ENCODE measurements around the gene PLEKHB2. TPM values are rescaled to one million over a fixed set of nuclear protein-coding genes. Genes with fewer than 3 reads are reported as not detected.
"Not testable (repeated sequence)": the region's sequence is repeated elsewhere in the genome, so short reads cannot be mapped to it uniquely, and the experiment has no call there.

The PLEKHB2 gene
- total RNA-seq, 3 donors from 2014 or later = 55.6 to 61.1 (median 57.7) TPM

DNA sequence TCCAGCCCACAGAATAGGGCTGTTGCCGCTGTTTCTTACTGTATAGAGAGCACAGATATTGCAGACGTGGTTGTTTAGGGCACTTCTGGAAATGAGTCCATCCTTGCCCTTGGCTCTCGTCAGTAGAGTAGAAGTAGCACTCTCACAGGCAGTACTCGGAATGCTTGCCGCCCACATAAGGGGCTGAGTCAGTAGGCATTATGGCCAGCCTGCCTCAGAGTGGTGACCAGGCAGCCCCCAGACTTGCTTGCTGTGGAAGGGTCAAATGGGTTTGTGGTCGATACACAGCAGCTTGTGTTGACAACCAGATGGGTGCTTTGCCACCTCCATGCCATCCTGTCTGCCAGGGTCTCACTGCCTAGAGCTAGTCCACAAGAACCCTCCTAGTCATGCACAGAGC, 38.7 kb downstream of the PLEKHB2 start:
- Mint-ChIP-seq H3K4me1 (ENCODE audit: low read depth) (peaks cover 10% of the 10 kb centered on the region), H3K27me3 (ENCODE audit: low read depth) (no peaks in the 10 kb centered on the region), H3K9me3 (no peaks in the 10 kb centered on the region), H3K36me3 (ENCODE audit: insufficient read depth) (peaks cover 36% of the 10 kb centered on the region), H3K4me3 (no peak overlapping the region)
- DNase-seq = no peak
- no peak for ATAC-seq

DNA sequence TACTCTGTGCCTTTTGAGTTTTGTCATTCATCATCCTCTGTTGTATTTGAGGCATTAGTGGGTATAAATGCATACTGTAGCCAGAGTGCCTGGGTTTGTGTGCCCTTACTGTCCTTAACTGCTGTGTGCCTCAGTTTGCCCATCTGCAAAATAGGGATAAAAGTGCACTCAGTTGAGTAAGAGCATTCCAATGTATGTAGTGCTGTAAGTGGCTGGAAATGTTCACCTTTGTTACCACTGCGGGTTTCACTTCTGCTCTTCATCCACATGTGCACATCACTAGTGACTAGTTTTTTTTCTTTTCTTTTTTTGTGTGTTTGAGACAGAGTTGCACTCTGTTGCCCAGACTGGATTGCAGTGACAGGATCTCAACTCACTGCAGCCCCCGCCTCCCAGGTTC, 39.9 kb downstream of the PLEKHB2 start:
- no peak for ATAC-seq

DNA sequence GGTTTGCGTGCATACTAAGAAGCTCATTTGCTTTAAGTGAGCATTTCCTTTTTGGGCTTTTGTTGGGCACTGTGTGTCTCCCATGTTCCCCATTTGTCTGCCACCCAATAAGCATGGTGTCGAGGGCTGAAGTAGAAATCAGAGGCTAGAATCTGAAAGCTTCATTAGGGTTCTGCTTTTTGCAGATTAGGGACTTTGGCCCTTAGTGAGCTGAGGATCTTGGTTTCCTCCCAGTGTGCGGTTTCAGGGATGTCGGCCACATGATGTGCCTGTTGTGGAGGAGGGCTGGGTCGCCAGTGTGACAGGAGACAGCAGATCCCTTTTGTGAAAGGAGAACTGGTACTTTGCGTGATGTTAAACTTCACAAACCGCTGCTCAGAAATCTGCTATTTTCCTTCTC, 41.1 kb downstream of the PLEKHB2 start:
- H3K9me3 Mint-ChIP-seq = no peaks in the 10 kb centered on the region
- peaks cover 20% of the 10 kb centered on the region for H3K36me3 Mint-ChIP-seq (ENCODE audit: insufficient read depth)
- DNase-seq (no peak), ATAC-seq (no peak)
- H3K27me3 Mint-ChIP-seq (ENCODE audit: low read depth) = no peaks in the 10 kb centered on the region
- H3K4me1 Mint-ChIP-seq (ENCODE audit: low read depth) = peaks cover 4% of the 10 kb centered on the region
- no peak overlapping the region for H3K4me3 Mint-ChIP-seq

More for the DNA sequence above, 39.9 kb downstream of the PLEKHB2 start:
- Mint-ChIP-seq H3K4me1 (ENCODE audit: low read depth) (peaks cover 7% of the 10 kb centered on the region), H3K36me3 (ENCODE audit: insufficient read depth) (peaks cover 28% of the 10 kb centered on the region), H3K27me3 (ENCODE audit: low read depth) (no peaks in the 10 kb centered on the region), H3K4me3 (no peak overlapping the region), H3K9me3 (no peaks in the 10 kb centered on the region)
- DNase-seq = no peak

DNA sequence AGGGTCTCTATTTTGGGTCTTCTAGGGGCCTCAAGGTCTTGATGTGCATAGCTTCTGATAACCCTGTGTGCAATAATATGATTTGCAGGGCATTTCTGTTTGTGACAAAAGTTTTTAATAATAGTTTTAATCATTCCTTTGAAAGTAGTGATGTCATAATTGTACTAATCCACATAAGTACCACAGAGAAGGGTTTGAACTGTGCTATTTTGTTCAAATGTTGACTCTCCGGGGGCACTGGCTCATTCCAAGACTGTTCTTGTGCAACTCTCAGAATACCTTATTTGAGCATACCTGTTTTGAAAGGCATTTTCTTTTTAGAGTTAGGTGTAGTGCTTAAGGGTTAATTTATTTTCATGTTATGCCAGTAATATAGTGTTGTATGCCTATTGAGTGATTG, 41.6 kb downstream of the PLEKHB2 start:
- Mint-ChIP-seq H3K4me3 (no peak overlapping the region), H3K4me1 (ENCODE audit: low read depth) (peaks cover 4% of the 10 kb centered on the region), H3K27me3 (ENCODE audit: low read depth) (no peaks in the 10 kb centered on the region), H3K36me3 (ENCODE audit: insufficient read depth) (peaks cover 20% of the 10 kb centered on the region), H3K9me3 (no peaks in the 10 kb centered on the region)
- ATAC-seq (no peak), DNase-seq (no peak)

- no peak overlapping the region for H3K4me3 Mint-ChIP-seq
- peaks cover 13% of the 10 kb centered on the region for H3K36me3 Mint-ChIP-seq (ENCODE audit: insufficient read depth)
- no peak for DNase-seq
Measured at GRCh38 chr2:131148426-131148825, 43.3 kb downstream of the PLEKHB2 start.

GRCh38 chr2:131150109-131150508, 45.0 kb downstream of the PLEKHB2 start:
- DNase-seq; H3K9me3 Mint-ChIP-seq; ATAC-seq; H3K36me3 Mint-ChIP-seq (ENCODE audit: insufficient read depth); H3K4me3 Mint-ChIP-seq; H3K4me1 Mint-ChIP-seq (ENCODE audit: low read depth); H3K27me3 Mint-ChIP-seq (ENCODE audit: low read depth): not testable (repeated sequence)

More at GRCh38 chr2:131148426-131148825, 43.3 kb downstream of the PLEKHB2 start:
- ATAC-seq = no peak
- Mint-ChIP-seq H3K9me3 (no peaks in the 10 kb centered on the region), H3K27me3 (ENCODE audit: low read depth) (no peaks in the 10 kb centered on the region), H3K4me1 (ENCODE audit: low read depth) (no peaks in the 10 kb centered on the region)

GRCh38 chr2:131151398-131151797, 46.3 kb downstream of the PLEKHB2 start:
- DNase-seq (no peak), ATAC-seq (no peak)
- H3K4me1 Mint-ChIP-seq (ENCODE audit: low read depth) = peaks cover 17% of the 10 kb centered on the region
- no peaks in the 10 kb centered on the region for H3K27me3 Mint-ChIP-seq (ENCODE audit: low read depth)
- peaks cover 9% of the 10 kb centered on the region for H3K36me3 Mint-ChIP-seq (ENCODE audit: insufficient read depth)
- no peak overlapping the region for H3K4me3 Mint-ChIP-seq
- H3K9me3 Mint-ChIP-seq = no peaks in the 10 kb centered on the region

GRCh38 chr2:131152074-131152473, 46.9 kb downstream of the PLEKHB2 start:
- ATAC-seq (no peak), DNase-seq (no peak)
- Mint-ChIP-seq H3K4me1 (ENCODE audit: low read depth) (peaks cover 24% of the 10 kb centered on the region), H3K9me3 (no peaks in the 10 kb centered on the region), H3K36me3 (ENCODE audit: insufficient read depth) (peaks cover 9% of the 10 kb centered on the region), H3K27me3 (ENCODE audit: low read depth) (no peaks in the 10 kb centered on the region), H3K4me3 (no peak overlapping the region)

GRCh38 chr2:131153529-131153928, 48.4 kb downstream of the PLEKHB2 start:
- Mint-ChIP-seq H3K9me3 (no peaks in the 10 kb centered on the region), H3K36me3 (ENCODE audit: insufficient read depth) (peaks cover 9% of the 10 kb centered on the region)

DNA sequence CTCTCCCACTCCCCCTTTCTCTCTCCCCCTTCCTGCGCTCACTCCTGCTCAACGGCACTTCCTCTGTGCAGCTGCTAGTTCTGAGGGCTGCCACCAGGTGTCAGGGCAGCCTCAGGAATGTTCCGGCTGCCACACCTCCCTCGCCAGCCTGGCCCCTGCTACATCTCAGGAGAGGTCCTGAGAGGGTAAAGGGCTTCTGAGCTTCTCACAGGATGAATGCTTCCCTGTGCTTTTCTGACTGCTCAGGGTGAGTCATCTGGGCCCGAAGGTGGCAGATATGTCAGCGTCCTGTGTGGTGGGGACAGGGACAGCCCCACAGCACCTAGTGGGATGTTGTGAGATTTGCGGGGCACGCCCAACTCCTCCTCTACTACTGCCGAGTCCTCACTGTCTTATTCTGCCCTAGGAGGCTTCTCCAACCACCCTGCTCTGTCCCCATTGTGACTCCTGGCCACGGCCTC, 49.0 kb downstream of the PLEKHB2 start:
- peak; percentile 56 for DNase-seq
- peak; percentile 98 to 99 for ATAC-seq
- Mint-ChIP-seq H3K4me1 (ENCODE audit: low read depth) (peaks cover 28% of the 10 kb centered on the region), H3K9me3 (no peaks in the 10 kb centered on the region), H3K36me3 (ENCODE audit: insufficient read depth) (peaks cover 8% of the 10 kb centered on the region), H3K27me3 (ENCODE audit: low read depth) (no peaks in the 10 kb centered on the region), H3K4me3 (no peak overlapping the region)

More at GRCh38 chr2:131153529-131153928, 48.4 kb downstream of the PLEKHB2 start:
- H3K4me3 Mint-ChIP-seq = no peak overlapping the region
- DNase-seq (no peak), ATAC-seq (no peak)
- no peaks in the 10 kb centered on the region for H3K27me3 Mint-ChIP-seq (ENCODE audit: low read depth)
- peaks cover 28% of the 10 kb centered on the region for H3K4me1 Mint-ChIP-seq (ENCODE audit: low read depth)

- ATAC-seq (no peak), DNase-seq (no peak)
- Mint-ChIP-seq H3K27me3 (ENCODE audit: low read depth) (no peaks in the 10 kb centered on the region), H3K36me3 (ENCODE audit: insufficient read depth) (peaks cover 5% of the 10 kb centered on the region), H3K4me3 (no peak overlapping the region), H3K9me3 (no peaks in the 10 kb centered on the region), H3K4me1 (ENCODE audit: low read depth) (peaks cover 28% of the 10 kb centered on the region)
Measured at GRCh38 chr2:131154647-131155046, 49.5 kb downstream of the PLEKHB2 start.

DNA sequence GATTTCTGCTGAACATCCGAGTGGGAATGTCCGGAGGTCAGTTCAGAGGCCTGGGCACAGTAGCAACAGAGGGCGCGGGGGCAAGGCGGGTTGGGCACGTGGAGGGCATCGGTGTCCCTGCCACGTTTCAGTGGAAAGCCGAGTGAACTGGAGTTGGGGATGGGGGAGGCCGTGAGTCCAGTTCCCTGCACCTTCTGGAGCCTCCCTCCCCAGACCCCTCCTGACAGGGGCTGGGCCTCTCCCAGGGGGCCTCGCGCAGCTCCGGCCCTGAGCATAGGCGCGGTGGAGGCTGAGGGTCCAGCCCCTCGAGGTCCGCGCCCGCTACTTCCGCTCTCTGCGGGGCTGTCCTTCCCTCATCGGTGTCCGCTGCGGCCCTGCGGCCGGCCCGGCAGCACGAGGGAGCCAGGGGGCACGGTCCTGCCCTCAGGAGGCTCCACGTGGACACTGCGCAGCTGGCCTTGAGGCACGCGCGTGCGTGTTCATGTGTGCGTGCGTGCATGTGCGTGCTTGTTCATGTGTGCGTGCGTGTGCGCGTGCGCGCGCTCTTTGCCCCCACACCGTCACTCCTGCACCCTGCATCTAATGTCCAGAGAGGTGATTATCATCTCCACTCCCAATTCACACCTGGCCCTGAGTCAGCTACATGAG, 50.2 kb downstream of the PLEKHB2 start:
- Mint-ChIP-seq H3K9me3 (no peaks in the 10 kb centered on the region), H3K27me3 (ENCODE audit: low read depth) (no peaks in the 10 kb centered on the region), H3K4me3 (no peak overlapping the region), H3K36me3 (ENCODE audit: insufficient read depth) (peaks cover 4% of the 10 kb centered on the region), H3K4me1 (ENCODE audit: low read depth) (peaks cover 28% of the 10 kb centered on the region)
- no peak for DNase-seq
- no peak for ATAC-seq

DNA sequence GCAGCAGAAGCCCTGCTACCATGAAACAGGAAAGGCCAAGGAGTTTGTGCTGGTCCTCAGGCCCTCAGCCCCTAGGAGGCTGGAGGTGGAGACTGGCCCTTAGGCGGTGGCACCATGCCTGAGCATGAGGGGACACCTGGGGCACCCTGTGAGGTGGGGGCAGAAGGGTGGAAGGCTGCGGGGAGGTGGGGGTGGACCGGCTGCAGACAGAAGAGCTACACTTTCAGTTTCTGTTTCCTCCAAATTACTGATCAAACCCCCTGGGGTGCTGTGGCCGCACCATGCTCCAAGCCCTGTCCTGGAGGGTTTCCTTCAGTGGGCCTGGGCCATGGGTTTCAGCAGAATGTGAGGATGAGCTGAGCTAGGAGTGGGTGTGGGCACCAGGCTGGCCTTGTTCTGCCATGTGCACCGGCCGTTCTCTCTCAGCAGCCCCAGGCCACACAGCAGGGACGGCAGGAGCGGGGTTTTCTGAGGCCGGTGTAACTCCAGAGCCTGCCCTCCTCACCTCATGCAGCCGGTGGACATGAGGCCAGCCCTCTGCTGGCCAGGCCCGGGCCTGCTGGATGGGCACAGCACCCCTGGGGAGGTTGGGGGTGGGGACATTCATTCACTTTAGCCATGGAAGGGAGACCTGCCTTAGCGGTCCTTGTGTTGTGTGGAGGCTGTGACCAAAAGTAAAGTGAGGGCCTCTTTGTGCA, 51.5 kb downstream of the PLEKHB2 start:
- Mint-ChIP-seq H3K4me3 (peak overlapping the region; percentile 26), H3K9me3 (no peaks in the 10 kb centered on the region), H3K4me1 (ENCODE audit: low read depth) (peaks cover 28% of the 10 kb centered on the region)

DNA sequence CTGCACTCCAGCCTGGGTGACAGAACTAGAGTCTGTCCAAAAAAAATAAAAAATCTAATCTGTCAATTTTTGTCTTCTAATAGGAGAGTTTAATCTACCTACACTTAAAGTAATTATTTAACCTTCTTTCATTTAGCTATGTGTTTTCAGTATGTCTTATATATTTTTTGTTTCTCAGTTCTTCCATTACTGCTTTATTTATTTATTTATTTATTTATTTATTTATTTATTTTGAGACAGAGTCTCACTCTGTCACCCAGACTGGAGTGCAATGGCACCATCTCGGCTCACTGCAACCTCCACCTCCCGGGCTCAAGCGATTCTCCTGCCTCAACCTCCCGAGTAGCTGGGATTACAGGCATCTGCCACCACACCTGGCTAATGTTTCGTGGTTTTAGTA, 60.4 kb downstream of the PLEKHB2 start:
- not testable (repeated sequence) for H3K27me3 Mint-ChIP-seq (ENCODE audit: low read depth); H3K4me1 Mint-ChIP-seq (ENCODE audit: low read depth); DNase-seq; H3K4me3 Mint-ChIP-seq; ATAC-seq; H3K9me3 Mint-ChIP-seq; H3K36me3 Mint-ChIP-seq (ENCODE audit: insufficient read depth)

More for the DNA sequence above, 51.5 kb downstream of the PLEKHB2 start:
- ATAC-seq (no peak), DNase-seq (no peak)
- Mint-ChIP-seq H3K36me3 (ENCODE audit: insufficient read depth) (no peaks in the 10 kb centered on the region), H3K27me3 (ENCODE audit: low read depth) (no peaks in the 10 kb centered on the region)

DNA sequence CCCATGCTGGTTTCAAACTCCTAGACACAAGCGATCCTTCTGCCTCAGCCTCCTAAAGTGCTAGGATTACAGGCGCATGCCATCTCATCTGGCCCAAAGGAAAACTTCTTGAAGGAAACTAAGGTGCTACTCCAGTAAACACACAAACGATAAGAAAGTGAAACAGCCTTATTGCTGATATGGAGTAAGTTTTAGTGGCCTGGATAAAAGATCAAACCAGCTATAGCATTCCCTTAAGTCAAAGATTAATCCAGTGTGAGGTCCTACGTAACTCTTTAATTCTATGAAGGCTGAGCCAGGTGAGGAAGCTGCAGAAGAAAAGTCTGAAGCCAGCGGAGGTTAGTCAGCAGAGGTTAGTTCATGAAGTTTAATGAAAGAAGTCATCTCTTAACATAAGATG, 63.4 kb downstream of the PLEKHB2 start:
- Mint-ChIP-seq H3K9me3 (no peaks in the 10 kb centered on the region), H3K27me3 (ENCODE audit: low read depth) (peaks cover 9% of the 10 kb centered on the region), H3K36me3 (ENCODE audit: insufficient read depth) (no peaks in the 10 kb centered on the region), H3K4me3 (no peak overlapping the region), H3K4me1 (ENCODE audit: low read depth) (no peaks in the 10 kb centered on the region)
- no peak for DNase-seq
- no peak for ATAC-seq

Data from activated T-cell treated with anti-CD3 and anti-CD28 coated beads, Interleukin-2, amount 50 U/mL, for 4 hours (primary cell).